ENCODE data around the gene CRCP.
A peak's percentile ranks its signal among the peaks of the same experiment; 100 is the strongest.
"Not testable (repeated sequence)": the region's sequence is repeated elsewhere in the genome, so short reads cannot be mapped to it uniquely, and the experiment has no call there.

The CRCP gene

DNA sequence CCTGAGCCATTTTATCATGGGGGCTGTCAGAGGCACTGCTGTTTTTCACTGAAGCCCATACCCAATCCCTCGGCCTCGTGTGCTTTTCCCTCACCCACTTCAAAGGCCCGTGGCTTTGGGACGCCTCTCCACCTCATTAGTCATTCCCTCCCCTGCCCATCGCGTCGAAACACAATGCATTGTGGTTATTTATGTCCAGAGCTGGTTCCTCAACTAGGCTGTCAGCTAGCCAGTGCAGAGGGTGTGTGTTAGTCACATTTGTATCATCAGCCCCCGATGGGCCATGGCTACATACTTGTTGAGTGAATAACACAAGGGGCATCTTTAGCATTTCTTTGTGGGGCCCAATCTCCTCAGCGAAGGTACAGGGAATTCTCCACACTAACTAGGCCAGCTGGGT is 3.8 kb upstream of the CRCP start:
- no peak for DNase-seq

DNA sequence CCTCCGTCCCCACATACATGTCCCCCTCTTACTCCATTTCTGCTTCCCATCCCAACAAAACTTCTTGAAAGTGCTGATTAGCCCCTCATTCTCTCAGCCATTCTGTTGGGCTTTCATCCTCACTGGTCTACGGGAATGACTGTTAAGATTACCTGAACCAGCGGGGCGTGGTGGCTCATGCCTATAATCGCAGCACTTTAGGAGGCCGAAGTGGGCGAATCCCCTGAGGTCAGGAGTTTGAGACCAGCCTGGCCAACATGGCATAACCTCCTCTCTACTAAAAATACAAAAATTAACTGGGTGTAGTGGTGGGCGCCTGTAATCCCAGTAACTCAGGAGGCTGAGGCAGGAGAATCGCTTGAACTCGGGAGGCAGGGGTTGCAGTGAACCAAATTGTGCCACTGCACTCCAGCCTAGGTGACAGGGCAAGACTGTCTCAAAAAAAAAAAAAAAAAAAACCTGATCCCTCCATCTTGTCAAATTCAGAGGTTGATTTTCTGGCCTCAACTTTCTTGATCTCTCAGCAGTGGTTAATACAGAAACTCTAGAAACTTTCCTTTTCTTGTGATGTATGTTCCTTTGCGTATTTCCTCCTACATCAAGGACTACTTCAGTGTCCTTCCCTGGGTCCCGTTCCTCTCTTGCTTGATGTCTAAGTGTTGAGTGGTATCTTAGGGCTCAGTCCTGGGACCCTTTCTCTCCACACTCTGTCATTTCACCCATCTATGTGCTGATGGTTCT is 2.2 kb downstream of the CRCP start:
- DNase-seq, result not testable (repeated sequence)

DNA sequence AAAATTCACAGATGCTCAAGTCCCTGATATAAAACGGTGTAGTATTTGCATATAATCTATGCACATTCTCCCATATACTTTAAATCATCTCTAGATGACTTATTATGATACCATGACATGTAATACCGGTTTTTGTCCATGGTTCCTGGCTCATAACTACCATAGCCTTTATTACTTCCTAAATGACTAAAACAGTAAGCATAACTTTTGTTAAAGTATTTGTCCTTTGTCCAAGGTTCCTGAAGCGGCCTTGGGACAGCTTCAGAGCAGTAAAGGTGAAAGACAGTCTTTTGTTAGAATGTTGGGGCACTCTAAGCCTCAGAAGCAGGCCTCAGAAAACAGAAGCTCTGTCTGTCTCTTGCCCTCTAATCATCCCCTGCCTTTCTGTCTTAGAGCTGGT is 4.0 kb downstream of the CRCP start:
- no peak for DNase-seq

DNA sequence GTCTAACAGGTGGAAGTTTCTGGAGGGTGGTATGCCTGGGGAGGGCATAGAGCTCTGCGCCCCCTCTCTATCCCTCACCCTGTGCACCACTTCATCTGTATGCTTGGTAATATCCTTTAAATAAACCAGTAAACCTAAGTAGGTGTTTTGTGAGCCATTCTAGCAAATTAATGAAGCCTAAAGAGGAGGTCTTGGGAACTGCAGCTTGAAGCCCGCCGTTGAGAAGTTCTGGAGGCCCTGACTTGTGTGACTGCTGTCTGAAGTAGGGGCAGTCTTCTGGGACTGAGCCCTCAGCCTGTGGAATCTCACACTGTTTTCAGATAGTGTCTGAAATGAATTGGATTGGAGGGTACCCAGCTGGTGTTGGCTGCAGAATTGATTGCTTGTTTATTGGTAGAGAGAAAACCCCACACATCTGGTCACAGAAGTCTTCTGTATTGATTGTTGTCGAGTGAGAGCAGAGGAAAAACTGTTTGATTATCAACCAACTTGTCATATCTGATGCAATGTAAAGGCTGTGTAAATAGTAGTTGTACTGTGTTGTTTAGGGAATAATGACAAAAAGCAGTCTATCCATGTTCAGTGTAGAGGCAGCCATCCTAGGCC is 4.7 kb downstream of the CRCP start:
- DNase-seq, result no peak

DNA sequence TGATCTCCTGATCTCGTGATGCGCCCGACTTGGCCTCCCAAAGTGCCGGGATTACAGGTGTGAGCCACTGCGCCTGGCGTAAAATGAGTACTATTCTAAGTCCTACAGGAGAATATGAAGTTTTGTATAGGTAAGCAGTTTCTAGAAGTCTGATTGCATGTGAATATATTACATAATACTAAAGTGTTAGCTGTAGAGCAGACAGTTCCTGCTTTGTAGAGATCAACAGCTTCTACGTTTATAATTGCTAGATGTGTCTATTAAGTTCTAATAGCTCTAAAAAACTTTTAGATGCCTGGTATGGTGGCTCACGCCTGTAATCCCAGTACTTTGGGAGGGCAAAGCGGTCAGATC is 8.5 kb downstream of the CRCP start:
- DNase-seq, result no peak

DNA sequence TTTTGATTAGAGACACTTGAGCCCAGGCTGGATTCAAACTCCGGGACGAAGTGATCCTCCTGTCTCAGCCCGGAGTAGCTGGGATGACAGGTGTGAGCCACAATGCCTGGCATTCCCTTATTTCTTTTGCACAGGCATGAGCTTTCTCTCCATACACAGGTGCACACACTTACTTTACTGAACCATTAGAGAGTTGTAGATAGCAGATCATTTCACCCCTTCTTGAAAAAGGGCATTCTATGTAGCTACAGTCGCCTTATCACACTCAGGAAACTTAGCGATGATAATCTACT is 9.9 kb downstream of the CRCP start:
- DNase-seq, result not testable (repeated sequence)

DNA sequence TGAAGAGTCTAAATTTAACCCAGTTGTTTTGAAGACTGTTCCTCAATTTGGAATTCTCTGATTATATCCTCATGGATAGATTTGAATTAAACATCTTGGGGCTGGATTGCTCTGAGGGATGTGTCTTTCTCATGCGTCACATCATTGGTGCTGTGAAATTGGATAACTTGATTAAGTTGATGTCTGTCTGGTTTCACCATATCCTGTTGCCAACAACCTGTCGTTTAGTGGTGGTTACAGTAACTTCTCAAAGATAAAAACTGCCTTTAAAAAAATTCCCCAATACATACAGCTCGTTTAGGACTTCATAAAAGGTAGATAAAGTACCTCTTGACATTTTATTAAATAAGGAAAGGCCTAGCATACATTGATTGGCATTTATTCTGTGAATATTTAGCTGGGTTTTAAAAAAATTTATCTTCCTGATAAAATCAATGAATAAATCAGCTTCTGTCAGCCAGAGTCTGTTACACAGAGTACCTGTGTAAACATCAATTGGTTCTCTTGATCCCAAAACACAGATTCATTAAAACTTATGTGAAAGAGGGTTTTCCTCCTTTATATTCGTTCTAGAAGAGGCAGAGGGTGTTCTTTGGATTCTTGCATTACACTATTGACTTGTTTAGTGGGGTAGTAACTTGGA is 10.5 kb downstream of the CRCP start:
- DNase-seq, result no peak

DNA sequence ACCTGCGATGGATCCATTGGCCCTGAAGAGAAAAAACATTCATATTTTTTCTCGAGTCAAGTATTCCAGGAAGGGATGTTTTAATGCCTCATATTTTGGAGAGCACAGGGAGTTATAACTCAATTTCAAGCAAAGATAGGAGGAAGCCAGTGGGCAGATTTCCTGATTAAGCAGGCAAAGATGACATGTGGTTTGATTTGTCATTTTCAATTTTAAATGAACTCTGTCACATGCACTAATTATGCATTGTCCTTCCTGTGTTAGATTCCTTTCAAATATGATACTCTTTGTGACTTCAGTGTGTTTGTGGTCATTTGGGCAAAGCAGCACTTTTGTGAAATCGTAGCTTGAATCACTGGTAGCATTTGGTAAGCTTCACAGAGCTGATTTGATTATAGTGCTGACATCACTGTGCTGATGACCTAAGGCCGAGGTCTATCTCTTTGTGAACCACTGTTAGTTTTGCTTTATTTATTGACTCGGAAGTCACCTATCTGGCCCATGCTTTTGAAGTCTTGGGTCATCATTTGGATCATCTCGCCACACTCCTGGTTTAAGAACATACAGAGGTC is 11.2 kb downstream of the CRCP start:
- not testable (repeated sequence) for DNase-seq

DNA sequence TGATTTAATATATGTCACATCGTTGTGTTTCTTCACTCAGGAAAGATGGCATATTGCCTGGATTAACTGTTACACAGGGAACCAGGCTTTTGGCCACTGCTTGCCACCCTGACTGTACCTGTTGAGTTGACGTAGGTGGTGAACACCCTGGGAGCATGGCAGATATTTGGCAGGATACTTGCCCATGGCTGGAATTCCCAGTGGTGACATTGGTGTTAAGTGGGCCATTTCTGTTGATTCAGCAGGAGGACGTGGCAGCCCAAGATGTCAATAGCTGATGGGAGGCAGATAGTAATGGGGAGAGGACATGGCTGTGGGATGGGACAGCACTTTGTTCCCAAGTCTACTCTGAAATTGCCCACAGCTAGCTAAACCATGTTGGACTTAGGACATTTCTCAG is 12.5 kb downstream of the CRCP start:
- DNase-seq, result not testable (repeated sequence)

DNA sequence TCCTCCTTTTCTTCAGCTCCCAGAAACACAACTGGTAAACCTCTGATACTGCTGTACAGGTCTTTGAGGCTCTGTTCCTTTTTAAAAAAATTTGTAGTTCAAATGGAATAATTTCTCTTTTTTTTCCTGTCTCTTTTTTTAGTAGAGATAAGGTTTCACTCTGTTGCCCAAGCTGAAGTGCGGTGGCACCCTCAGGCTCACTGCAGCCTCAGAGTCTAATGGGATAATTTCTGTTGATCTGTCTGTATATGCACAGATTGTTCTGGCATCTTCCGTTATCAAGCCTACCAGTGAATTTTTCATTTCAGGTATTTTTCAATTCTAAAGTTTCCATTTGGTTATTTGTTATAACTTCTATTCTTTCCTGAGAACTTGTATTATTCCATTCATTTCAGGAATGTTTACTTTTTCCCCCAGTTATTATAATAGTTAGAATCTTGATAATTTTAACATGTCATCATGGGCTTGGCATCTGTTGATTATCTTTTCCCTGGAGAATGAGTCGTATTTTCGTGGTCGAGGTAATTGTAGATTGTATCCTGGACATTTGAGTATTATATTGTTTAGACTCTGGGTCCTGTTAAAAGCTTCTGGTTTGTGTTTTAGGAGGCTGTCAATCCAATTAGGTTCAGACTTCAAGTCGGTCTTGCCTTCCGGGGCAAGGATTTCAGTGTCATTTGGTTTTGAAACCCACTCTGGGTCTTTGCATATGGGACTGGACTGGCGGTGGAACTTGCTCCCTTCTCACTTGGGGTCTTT is 24.5 kb downstream of the CRCP start:
- DNase-seq, result no peak

DNA sequence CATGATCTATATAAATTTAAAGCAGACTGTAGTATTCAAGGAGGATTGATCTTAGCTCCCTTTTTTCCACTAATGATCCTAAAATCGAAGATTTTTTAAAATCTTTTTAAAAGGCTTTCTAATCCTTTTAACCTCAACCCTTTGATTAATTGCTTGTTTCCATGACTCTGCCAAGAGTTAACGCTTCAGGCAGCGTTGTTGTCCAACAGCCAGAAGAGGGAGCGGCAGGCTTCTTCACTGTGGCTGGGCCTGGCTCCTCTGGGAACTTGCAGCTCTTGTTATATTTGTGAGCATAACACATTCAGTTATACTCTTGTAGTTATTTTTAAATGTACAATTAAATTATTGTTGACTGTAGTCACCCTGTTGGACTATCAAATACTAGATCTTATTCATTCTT is 26.3 kb downstream of the CRCP start:
- peak in 1 of 2 experiments; percentile 20 for DNase-seq

DNA sequence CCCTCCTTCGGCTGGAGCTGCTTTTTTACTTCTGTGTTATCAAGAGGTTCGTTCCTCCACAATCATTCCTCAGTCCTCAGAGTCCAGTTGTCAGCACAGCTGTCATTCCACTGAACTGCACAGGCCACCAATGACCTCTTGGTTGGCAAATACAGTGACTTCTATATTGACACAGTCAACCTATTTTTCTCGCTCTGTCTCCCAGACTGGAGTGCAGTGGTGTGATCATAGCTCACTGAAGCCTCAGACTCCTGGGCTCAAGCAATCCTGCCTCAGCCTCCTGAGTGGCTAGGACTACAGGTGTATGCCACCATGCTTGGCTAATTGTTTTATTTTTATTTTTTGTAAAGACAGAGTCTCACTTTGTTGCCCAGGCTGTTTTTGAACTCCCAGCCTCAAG is 27.7 kb downstream of the CRCP start:
- no peak for DNase-seq

DNA sequence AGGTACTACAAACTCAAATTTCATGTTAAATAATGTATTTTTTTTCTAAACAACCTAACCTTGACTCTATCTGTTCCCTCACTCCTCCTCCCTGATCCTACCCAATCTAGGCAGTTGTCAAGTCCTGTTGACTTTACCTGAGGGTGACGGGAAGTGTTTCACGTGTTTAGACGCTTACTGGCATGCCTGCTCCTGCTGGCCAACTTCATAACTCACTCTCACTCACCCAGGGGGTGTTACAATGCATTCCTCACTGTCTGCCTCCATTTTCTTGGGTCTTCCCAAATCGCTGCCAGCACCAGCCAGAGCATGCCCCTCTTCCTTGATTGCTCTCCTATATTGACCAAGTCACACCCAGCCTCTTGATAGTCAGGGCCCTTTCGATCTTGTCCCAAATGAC is 28.3 kb downstream of the CRCP start:
- DNase-seq, result no peak

DNA sequence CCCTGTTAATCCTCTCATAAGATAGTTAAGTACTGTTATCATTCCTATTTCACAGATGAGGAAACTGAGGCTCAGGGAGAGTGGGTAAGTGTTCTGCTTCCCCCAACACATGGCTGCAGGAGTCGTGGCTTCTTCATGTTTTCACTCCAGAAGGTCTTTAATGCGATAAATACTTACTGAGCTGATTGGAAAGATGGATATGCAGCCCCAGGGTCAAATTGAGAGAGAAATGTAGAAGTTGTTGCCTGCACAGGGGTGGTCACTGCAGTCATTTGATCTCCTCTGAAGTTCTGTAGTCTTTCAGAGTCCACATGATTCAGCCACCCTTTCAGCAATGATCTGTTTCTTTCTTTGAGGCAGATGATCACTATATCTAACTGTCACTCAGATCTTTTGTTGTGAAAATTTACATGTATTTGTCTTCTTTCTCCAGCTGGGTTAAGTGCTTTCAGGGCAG is 29.3 kb downstream of the CRCP start:
- DNase-seq, result no peak

DNA sequence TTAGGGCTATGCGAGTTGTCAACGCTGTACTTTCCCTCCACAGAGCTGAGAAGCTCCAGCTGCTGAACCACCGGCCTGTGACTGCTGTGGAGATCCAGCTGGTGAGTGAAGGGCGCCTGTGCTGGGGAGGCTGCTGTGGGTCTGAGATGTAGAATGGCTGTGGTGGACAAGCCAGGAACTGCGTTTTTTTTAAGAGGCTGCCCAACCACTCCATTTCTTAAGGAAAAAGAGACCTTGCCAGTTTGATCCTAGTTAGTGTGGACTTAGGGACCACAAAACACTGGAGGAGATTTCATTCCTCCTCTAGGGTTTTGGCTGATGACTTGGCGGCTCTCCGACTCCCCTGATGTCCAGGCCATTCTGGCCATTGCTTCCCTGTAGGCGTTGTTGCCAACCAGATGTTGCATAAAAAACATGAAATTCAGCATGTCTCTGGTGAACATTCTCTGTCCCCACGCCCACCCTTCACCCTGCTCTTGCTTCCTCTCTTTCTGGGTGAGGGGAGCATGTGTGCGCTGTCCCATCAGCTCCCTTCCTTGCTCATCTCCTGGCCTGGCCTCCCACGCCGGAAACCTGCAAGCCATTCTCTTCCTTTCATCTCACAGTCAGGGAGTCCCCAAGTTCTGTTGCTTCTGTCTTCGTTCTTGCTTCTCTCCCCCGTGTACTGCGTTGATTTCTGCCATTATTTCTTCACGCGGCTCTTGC is 30.9 kb downstream of the CRCP start:
- no peak for DNase-seq

DNA sequence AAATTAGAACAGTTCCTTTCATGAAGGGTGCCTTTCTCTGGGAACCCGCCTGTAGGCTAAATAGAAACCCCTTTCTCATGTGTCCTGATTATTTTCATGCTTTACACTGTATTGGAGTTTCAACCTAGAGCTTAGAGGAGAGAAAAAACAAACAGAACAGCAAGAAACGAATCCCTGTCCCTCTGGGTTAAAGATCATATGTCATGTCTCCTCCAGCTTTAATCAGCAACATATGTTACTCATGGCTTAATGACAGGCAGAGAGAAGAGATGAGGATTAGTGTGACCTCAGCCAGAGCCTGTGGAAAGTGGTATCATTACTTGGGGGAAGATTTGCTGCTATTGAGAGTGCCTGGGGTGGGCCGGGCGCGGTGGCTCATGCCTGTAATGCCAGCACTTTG is 32.1 kb downstream of the CRCP start:
- DNase-seq, result no peak

DNA sequence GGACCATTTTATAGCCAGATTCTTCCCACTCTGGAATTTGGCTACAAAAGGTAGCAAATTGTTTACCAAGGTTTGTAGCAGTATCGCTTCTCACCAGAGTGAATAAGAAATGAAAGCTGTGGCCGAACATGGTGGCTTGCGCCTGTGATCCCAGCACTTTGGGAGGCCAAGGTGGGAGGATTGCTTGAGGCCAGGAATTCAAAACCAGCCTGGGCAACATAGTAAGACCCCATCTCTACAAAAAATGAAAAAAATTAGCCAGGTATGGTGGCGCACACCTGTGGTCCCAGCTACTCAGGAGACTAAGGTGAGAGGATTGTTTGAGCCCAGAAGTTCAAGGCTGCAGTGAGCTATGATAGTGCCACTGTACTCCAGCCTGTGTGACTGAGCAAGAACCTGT is 33.0 kb downstream of the CRCP start:
- not testable (repeated sequence) for DNase-seq

DNA sequence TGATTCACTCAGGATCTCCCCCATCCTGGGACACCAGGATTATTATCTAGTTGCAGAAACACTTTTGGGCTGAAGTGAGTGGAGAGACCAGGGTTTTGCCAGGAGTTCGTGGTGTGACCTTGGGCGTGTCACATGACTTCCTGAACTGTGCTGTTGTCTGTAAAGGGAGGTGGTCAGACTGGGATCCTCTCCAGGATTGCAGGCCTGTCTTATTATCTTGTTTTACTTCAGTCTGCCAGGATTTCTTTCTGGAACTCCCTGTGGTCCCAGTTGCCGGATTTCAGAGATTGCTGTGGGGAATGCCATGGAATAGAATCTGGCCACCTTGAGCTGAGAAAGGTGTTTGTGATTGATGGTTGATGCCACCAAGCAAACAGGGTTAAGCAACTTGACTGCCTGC is 35.8 kb downstream of the CRCP start:
- no peak for DNase-seq

DNA sequence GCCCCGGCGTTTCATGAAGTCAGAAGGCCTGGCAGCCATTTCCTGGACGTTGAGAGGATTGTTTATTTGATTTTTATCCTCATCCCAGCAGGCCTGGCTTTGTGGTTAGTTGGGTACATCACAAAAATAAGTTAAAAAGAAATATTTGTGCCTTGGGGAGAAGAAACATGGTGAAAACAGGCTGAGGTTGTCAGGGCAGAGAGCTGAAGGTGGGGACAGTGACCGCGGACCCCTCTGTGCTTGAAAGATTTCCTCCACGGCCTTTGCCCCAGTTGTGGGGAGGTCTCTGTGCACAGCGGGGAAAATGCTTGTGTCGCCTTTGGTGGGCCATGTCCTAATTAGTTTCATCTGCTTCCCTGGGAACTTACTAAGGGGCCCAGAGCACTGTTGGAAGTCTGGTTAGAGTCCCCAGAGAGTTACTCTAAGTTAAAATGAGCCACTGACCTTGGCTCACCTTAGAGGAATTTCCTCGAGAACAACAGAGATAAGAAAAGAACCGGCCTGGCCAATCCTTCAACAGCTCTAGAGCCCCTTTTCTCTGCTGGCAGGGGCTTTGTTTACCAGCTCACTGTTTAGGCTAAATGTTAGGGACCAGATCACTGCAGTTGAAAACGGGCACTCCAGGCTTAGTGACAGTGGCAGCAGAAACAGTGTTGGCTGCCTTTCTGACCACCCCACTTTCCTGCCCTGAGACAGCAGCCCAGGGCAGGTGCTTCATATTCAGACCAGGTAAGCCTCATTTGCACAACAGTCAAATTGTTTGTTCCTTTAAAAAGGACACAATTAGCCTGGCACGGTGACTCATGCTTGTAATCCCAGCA is 37.9 kb downstream of the CRCP start:
- DNase-seq, result no peak

DNA sequence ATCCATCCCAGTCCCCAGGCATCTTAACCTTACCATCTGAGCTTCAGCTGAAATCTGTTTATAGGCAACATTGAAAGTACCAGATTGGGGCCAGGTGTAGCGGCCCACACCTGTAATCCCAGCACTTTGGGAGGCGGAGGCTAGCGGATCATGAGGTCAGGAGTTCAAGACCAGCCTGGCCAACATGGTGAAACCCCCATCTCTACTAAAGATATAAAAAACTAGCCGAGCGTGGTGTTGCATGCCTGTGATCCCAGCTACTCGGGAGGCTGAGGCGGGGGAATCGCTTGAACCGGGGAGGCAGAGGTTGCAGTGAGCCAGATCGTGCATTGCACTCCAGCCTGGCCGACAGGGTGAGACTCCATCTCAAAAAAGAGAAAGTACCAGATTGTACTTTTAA is 39.0 kb downstream of the CRCP start:
- no peak for DNase-seq

DNA sequence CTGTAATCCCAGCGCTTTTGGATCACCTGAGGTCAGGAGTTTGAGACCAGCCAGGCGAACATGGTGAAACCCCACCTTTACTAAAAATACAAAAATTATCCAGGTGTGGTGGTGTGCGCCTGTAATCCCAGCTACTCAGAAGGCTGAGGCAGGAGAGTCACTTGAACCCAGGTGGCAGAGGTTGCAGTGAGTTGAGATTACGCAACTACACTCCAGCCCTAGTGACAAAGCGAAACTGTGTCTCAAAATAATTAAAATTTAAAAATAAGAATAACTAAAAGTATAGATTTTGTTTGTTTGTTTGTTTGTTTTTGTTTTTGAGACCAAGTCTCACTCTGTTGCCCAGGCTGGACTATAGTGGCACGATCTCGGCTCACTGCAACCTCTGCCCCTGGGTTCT is 41.4 kb downstream of the CRCP start:
- DNase-seq, result not testable (repeated sequence)

DNA sequence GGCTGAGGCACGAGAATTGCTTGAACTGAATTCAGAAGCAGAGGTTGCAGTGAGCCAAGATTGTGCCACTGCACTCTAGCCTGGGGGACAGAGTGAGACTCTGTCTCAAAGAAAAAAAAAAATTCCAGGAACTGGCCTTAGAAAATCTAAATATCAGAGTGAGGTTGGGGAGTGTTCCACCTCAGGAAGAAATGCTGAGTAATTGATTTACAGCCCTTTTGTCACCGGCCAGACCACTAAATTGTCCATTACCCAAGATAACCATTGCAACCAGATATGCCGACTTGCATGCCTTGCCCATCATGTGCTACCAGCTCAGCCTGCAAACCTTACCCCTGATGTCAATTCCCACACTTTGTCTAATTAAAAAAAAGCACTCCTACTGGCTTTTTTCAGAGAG is 42.4 kb downstream of the CRCP start:
- no peak for DNase-seq
